HUES64 (cell line): ENCODE measurements around the gene MPST.

ENCODE experiments used
- H3K27ac ChIP-seq: 2 replicates; pipeline ENCODE4 v1.7.0; 2013; ENCODE audit warnings: low read depth, low read length, inconsistent platforms
- H3K27me3 ChIP-seq: 2 replicates; pipeline ENCODE4 v1.6.1; 2013; ENCODE audit warnings: mild to moderate bottlenecking, low read length; ENCODE audit not compliant: insufficient read depth
- H3K36me3 ChIP-seq: 2 replicates; pipeline ENCODE4 v1.6.1; 2013; ENCODE audit warnings: mild to moderate bottlenecking, low read length; ENCODE audit not compliant: insufficient read depth
- H3K4me1 ChIP-seq: 2 replicates; pipeline ENCODE4 v1.6.1; 2013; ENCODE audit warnings: mild to moderate bottlenecking, low read length, moderate library complexity; ENCODE audit not compliant: insufficient read depth
- H3K4me3 ChIP-seq: 2 replicates; pipeline ENCODE4 v1.5.1; 2013; ENCODE audit warnings: mild to moderate bottlenecking, low read length, moderate library complexity
- H3K9ac ChIP-seq: 2 replicates; pipeline ENCODE4 v1.6.1; 2013; ENCODE audit warnings: mild to moderate bottlenecking, low read depth, low read length
- H3K9me3 ChIP-seq: 2 replicates; pipeline ENCODE4 v1.6.1; 2013; ENCODE audit warnings: low read depth, low read length; ENCODE audit not compliant: insufficient read depth
- WGBS: fragments of 150-250, 120-280 bp; methylation state at CpG from one replicate; pipeline ENCODE4 v1.1.7; 2013; ENCODE audit warnings: missing lambda C conversion rate; 5-methylcytosine and 5-hydroxymethylcytosine counted together

The MPST gene

GRCh38 chr22:37049224-37049623 is 29.7 kb downstream of the MPST start:
- no peaks in the 10 kb centered on the region for H3K9me3 ChIP-seq
- no peaks in the 10 kb centered on the region for H3K4me1 ChIP-seq
- peaks cover 9% of the 10 kb centered on the region; the same call in 1 of the 2 replicates for H3K36me3 ChIP-seq
- H3K27me3 ChIP-seq = no peaks in the 10 kb centered on the region; the same call in 1 of the 2 replicates
- no peak overlapping the region for H3K9ac ChIP-seq
- no peak overlapping the region for H3K4me3 ChIP-seq
- H3K27ac ChIP-seq = no peak overlapping the region
- WGBS = 84% methylated on average over 2 of the region's 2 CpGs

DNA sequence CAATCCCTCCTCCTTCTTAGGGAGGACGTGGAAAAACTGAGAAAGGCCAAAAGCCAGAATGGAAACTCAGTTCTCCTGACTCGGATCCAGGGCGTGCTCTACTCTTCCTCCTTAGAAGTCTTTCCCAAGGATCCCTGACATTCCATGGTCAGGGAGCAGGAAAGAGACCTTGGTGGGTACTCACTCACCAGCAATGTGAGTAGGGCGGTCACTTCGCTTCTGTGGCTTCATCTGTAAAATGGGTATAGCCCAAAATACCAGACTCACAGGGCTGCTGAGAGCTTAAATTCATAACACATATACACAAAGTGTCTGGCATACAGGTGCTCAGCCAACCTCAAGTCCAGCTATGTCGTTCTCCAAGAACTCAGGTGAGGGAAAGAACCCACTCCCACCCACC is 31.4 kb downstream of the MPST start:
- H3K4me3 ChIP-seq = no peak overlapping the region
- H3K36me3 ChIP-seq = peaks cover 17% of the 10 kb centered on the region
- no peak overlapping the region for H3K27ac ChIP-seq
- no peak overlapping the region for H3K9ac ChIP-seq
- 85% methylated on average over 6 of the region's 6 CpGs for WGBS
- no peaks in the 10 kb centered on the region for H3K9me3 ChIP-seq
- H3K4me1 ChIP-seq = no peaks in the 10 kb centered on the region
- no peaks in the 10 kb centered on the region; the same call in 1 of the 2 replicates for H3K27me3 ChIP-seq

GRCh38 chr22:37051391-37052385 is 32.1 kb downstream of the MPST start, which contains the start of gene KCTD17:
TSS of gene KCTD17 (plus strand) at chr22:37051742. CDS start at chr22:37051761, 19 bp downstream.
- H3K4me1 ChIP-seq = no peaks in the 10 kb centered on the region
- no peaks in the 10 kb centered on the region for H3K9me3 ChIP-seq
- H3K36me3 ChIP-seq = peaks cover 22% of the 10 kb centered on the region
- 6% methylated on average over 89 of the region's 89 CpGs for WGBS
- H3K9ac ChIP-seq = peak within 1 kb of the TSS; percentile 72
- no peaks in the 10 kb centered on the region; the same call in 1 of the 2 replicates for H3K27me3 ChIP-seq
- no peak within 1 kb of the TSS for H3K27ac ChIP-seq
- peak within 1 kb of the TSS; percentile 85 for H3K4me3 ChIP-seq

- Histone ChIP-seq H3K4me1 (no peaks in the 10 kb centered on the region), H3K36me3 (peaks cover 32% of the 10 kb centered on the region), H3K9me3 (no peaks in the 10 kb centered on the region), H3K4me3 (peak overlapping the region; percentile 85), H3K27ac (no peak overlapping the region), H3K27me3 (no peaks in the 10 kb centered on the region; the same call in 1 of the 2 replicates), H3K9ac (0 out of 2 replicates have a peak overlapping the region, but pooled peaks have one; percentile 72)
- 89% methylated on average over 25 of the region's 25 CpGs for WGBS
Measured at GRCh38 chr22:37052386-37053309, 33.1 kb downstream of the MPST start.

- Histone ChIP-seq H3K27me3 (no peaks in the 10 kb centered on the region; the same call in 1 of the 2 replicates), H3K9me3 (no peaks in the 10 kb centered on the region), H3K36me3 (peaks cover 40% of the 10 kb centered on the region), H3K27ac (no peak overlapping the region), H3K9ac (no peak overlapping the region), H3K4me1 (no peaks in the 10 kb centered on the region), H3K4me3 (no peak overlapping the region)
- WGBS = 95% methylated on average over 16 of the region's 16 CpGs
Measured at GRCh38 chr22:37053310-37054055, 33.9 kb downstream of the MPST start.

- H3K4me1 ChIP-seq = no peaks in the 10 kb centered on the region
- H3K27ac ChIP-seq = no peak overlapping the region
- H3K27me3 ChIP-seq = no peaks in the 10 kb centered on the region; the same call in 1 of the 2 replicates
- WGBS = 92% methylated on average over 8 of the region's 8 CpGs
- no peaks in the 10 kb centered on the region for H3K9me3 ChIP-seq
- peaks cover 41% of the 10 kb centered on the region for H3K36me3 ChIP-seq
- no peak overlapping the region for H3K4me3 ChIP-seq
- no peak overlapping the region for H3K9ac ChIP-seq
Measured at GRCh38 chr22:37054056-37054395, 34.5 kb downstream of the MPST start.

GRCh38 chr22:37054600-37055365 is 35.2 kb downstream of the MPST start:
- Histone ChIP-seq H3K9ac (no peak overlapping the region), H3K9me3 (no peaks in the 10 kb centered on the region), H3K4me3 (no peak overlapping the region), H3K27me3 (no peaks in the 10 kb centered on the region; the same call in 1 of the 2 replicates), H3K4me1 (no peaks in the 10 kb centered on the region), H3K27ac (no peak overlapping the region), H3K36me3 (peaks cover 46% of the 10 kb centered on the region)
- 92% methylated on average over 20 of the region's 20 CpGs for WGBS

- Histone ChIP-seq H3K4me1 (no peaks in the 10 kb centered on the region), H3K4me3 (no peak overlapping the region), H3K36me3 (peaks cover 49% of the 10 kb centered on the region), H3K27me3 (no peaks in the 10 kb centered on the region), H3K9me3 (no peaks in the 10 kb centered on the region), H3K27ac (no peak overlapping the region), H3K9ac (no peak overlapping the region)
- WGBS = 93% methylated on average over 13 of the region's 13 CpGs
Measured at GRCh38 chr22:37056246-37056645, 36.7 kb downstream of the MPST start.

- H3K4me1 ChIP-seq = peaks cover 5% of the 10 kb centered on the region; the same call in 1 of the 2 replicates
- no peak overlapping the region for H3K9ac ChIP-seq
- H3K27me3 ChIP-seq = no peaks in the 10 kb centered on the region
- no peak overlapping the region for H3K27ac ChIP-seq
- H3K36me3 ChIP-seq = peaks cover 49% of the 10 kb centered on the region
- WGBS = 83% methylated on average over 9 of the region's 9 CpGs
- no peak overlapping the region for H3K4me3 ChIP-seq
- H3K9me3 ChIP-seq = no peaks in the 10 kb centered on the region
Measured at GRCh38 chr22:37057226-37057625, 37.7 kb downstream of the MPST start.
